Smooth muscle cell (in vitro differentiated cells): ENCODE data around the gene IGSF23. TPM values are rescaled to one million over a fixed set of nuclear protein-coding genes. Genes with fewer than 3 reads are reported as not detected.

Experiments used
- microRNA counts: library from miRNA; unstranded; fragments of <30 nt; microRNA quantifications from one replicate; lab custom pipeline; 2016
- microRNA-seq: library from miRNA; unstranded; fragments of <30 nt; microRNA quantifications from one replicate; pipeline ENCODE4, GENCODE V29; 2016; ENCODE audit warnings: borderline number of aligned reads
- polyA plus RNA-seq: library from polyadenylated mRNA; unstranded; fragments of >200 nt; fragmentation: Nextera tagmentation; extraction: Ambion mirVana; gene quantifications from 2 replicates; pipeline ENCODE4 v1.2.1, GENCODE V29; 2016
- small RNA-seq: library from RNA; depleted of rRNA; stranded (forward); fragments of <200 nt; gene quantifications from one replicate; pipeline ENCODE3, GENCODE V24; 2014
- total RNA-seq: library from RNA; depleted of rRNA; stranded (reverse); fragments of >200 nt; gene quantifications from 2 replicates; pipeline ENCODE4 v1.2.3, GENCODE V29; 2014

Gene IGSF23
- total and polyA plus RNA-seq, 2 experiments from 2014 or later: not detected

MicroRNA genes within 50 kb of the gene (microRNA counts, 767-probe panel; counts per million panel counts)
- microRNA hsa-miR-4531 (lab: Ali Mortazavi, UCI): 183 counts per million

Small RNA genes lying within 50 kb of the gene (microRNA-seq; reads per million reads assigned to microRNA genes)
- gene MIR4531: not detected

Small RNA genes lying within 50 kb of the gene (small RNA-seq; reads per million reads assigned to genes)
- gene AC243964.1: not detected

Other genes starting within 250 kb of the IGSF23 start
- gene ZNF285, start 212.0 kb upstream of the IGSF23 start, total RNA-seq: 4.9 and 6.7 TPM in 2 replicates
- 3.7 and 5.2 TPM in 2 replicates for gene ZNF285, start 212.0 kb upstream of the IGSF23 start, polyA plus RNA-seq
- 8.2 and 12.3 TPM in 2 replicates for gene ZNF229, start 165.1 kb upstream of the IGSF23 start, total RNA-seq
- gene ZNF229, start 165.1 kb upstream of the IGSF23 start, polyA plus RNA-seq: 4.5 and 4.7 TPM in 2 replicates
- 8.5 and 9.2 TPM in 2 replicates for gene ZNF180, start 113.0 kb upstream of the IGSF23 start, total RNA-seq
- gene ZNF180, start 113.0 kb upstream of the IGSF23 start, polyA plus RNA-seq: 2.6 and 3.9 TPM in 2 replicates
- gene CEACAM20, start 83.9 kb upstream of the IGSF23 start, total RNA-seq: not detected in 2 replicates
- gene CEACAM20, start 83.9 kb upstream of the IGSF23 start, polyA plus RNA-seq: 0.08 TPM in 1 of 2 replicates, not detected in the other
- gene PVR, start 30.3 kb downstream of the IGSF23 start, total RNA-seq: 23.5 and 25.4 TPM in 2 replicates
- gene PVR, start 30.3 kb downstream of the IGSF23 start, polyA plus RNA-seq: 28.5 and 35.0 TPM in 2 replicates
- gene CEACAM19, start 57.9 kb downstream of the IGSF23 start, total RNA-seq: 0.81 and 1.5 TPM in 2 replicates
- 0.88 and 2.4 TPM in 2 replicates for gene CEACAM19, start 57.9 kb downstream of the IGSF23 start, polyA plus RNA-seq
- not detected in 2 replicates for gene CEACAM16, start 85.6 kb downstream of the IGSF23 start, total RNA-seq
- not detected in 2 replicates for gene CEACAM16, start 85.6 kb downstream of the IGSF23 start, polyA plus RNA-seq
- 8.1 and 12.2 TPM in 2 replicates for gene BCL3, start 135.1 kb downstream of the IGSF23 start, total RNA-seq
- 52.8 and 54.0 TPM in 2 replicates for gene BCL3, start 135.1 kb downstream of the IGSF23 start, polyA plus RNA-seq
- gene CBLC, start 164.3 kb downstream of the IGSF23 start, total RNA-seq: 0.40 and 0.90 TPM in 2 replicates
- gene CBLC, start 164.3 kb downstream of the IGSF23 start, polyA plus RNA-seq: 0.87 and 2.3 TPM in 2 replicates
- gene BCAM, start 195.5 kb downstream of the IGSF23 start, total RNA-seq: 1.7 and 5.0 TPM in 2 replicates
- gene BCAM, start 195.5 kb downstream of the IGSF23 start, polyA plus RNA-seq: 1.5 and 6.4 TPM in 2 replicates
- gene NECTIN2, start 232.7 kb downstream of the IGSF23 start, total RNA-seq: 91.5 and 94.6 TPM in 2 replicates
- 160 and 164 TPM in 2 replicates for gene NECTIN2, start 232.7 kb downstream of the IGSF23 start, polyA plus RNA-seq